ENCODE results near the gene POM121L2. TPM values are rescaled to one million over a fixed set of nuclear protein-coding genes. Genes with fewer than 3 reads are reported as not detected.
"Not testable (repeated sequence)": the region's sequence is repeated elsewhere in the genome, so short reads cannot be mapped to it uniquely, and the experiment has no call there.

POM121L2 gene
- total RNA-seq, 1 donor from 2014 or later, result not detected

GRCh38 chr6:27267857-27268434 lies 44.1 kb downstream of the POM121L2 start:
- Mint-ChIP-seq H3K4me1 (ENCODE audit: low read depth) (no peaks in the 10 kb centered on the region), H3K27me3 (ENCODE audit: insufficient read depth) (peaks cover 22% of the 10 kb centered on the region), H3K36me3 (ENCODE audit: low read depth) (no peaks in the 10 kb centered on the region), H3K4me3 (no peak overlapping the region), H3K9me3 (no peaks in the 10 kb centered on the region), H3K27ac (no peak overlapping the region)
- DNase-seq (ENCODE audit: low spot score), result no peak
- intact Hi-C loops (cut with micrococcal nuclease), result no loop called here

GRCh38 chr6:27267003-27267402 lies 45.1 kb downstream of the POM121L2 start:
- H3K36me3 Mint-ChIP-seq (ENCODE audit: low read depth); H3K27ac Mint-ChIP-seq; intact Hi-C loops (cut with micrococcal nuclease); H3K4me1 Mint-ChIP-seq (ENCODE audit: low read depth); H3K9me3 Mint-ChIP-seq; DNase-seq (ENCODE audit: low spot score); H3K4me3 Mint-ChIP-seq: not testable (repeated sequence)
- peaks cover 28% of the 10 kb centered on the region for H3K27me3 Mint-ChIP-seq (ENCODE audit: insufficient read depth)

- no peak for DNase-seq (ENCODE audit: low spot score)
- Mint-ChIP-seq H3K4me1 (ENCODE audit: low read depth) (no peaks in the 10 kb centered on the region), H3K4me3 (no peak overlapping the region), H3K27me3 (ENCODE audit: insufficient read depth) (peaks cover 35% of the 10 kb centered on the region), H3K27ac (no peak overlapping the region), H3K9me3 (no peaks in the 10 kb centered on the region), H3K36me3 (ENCODE audit: low read depth) (no peaks in the 10 kb centered on the region)
- intact Hi-C loops (cut with micrococcal nuclease), result no loop called here
Measured at GRCh38 chr6:27263886-27264285, 48.2 kb downstream of the POM121L2 start.

DNA sequence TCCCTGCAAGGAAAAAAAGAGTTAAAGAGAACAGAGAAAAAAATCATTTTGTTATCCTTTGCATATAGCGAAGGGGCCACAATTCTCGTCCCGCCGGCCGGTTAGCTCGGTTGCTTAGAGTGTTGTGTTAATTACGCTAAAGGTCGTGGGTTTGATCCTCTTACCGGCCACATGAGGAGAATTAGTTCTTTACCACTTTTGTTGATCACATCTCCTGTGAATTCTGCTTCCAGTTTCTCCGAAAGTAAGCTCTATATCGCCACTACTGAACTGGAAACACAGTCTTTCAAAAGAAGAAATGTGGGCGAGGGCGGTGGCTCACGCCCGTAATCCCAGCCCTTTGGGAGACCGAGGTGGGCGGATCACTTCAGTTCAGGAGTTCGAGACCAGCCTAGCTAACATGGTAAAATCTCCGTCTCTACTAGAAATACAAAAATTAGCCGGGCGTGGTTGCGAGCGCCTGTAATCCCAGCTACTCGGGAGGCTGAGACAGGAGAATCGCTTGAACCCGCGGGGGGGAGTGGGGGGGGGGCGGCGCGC lies 51.2 kb downstream of the POM121L2 start:
- H3K27me3 Mint-ChIP-seq (ENCODE audit: insufficient read depth), result peaks cover 34% of the 10 kb centered on the region
- intact Hi-C loops (cut with micrococcal nuclease), result no loop called here
- no peak overlapping the region for H3K27ac Mint-ChIP-seq
- no peak overlapping the region for H3K4me3 Mint-ChIP-seq
- H3K36me3 Mint-ChIP-seq (ENCODE audit: low read depth), result no peaks in the 10 kb centered on the region
- H3K9me3 Mint-ChIP-seq, result no peaks in the 10 kb centered on the region
- DNase-seq (ENCODE audit: low spot score), result no peak
- no peaks in the 10 kb centered on the region for H3K4me1 Mint-ChIP-seq (ENCODE audit: low read depth)

GRCh38 chr6:27260369-27260768 lies 51.7 kb downstream of the POM121L2 start:
- no peaks in the 10 kb centered on the region for H3K4me1 Mint-ChIP-seq (ENCODE audit: low read depth)
- no peak for DNase-seq (ENCODE audit: low spot score)
- intact Hi-C loops (cut with micrococcal nuclease), result no loop called here
- H3K27me3 Mint-ChIP-seq (ENCODE audit: insufficient read depth), result peaks cover 38% of the 10 kb centered on the region
- H3K9me3 Mint-ChIP-seq, result no peaks in the 10 kb centered on the region
- H3K36me3 Mint-ChIP-seq (ENCODE audit: low read depth), result no peaks in the 10 kb centered on the region
- no peak overlapping the region for H3K4me3 Mint-ChIP-seq
- H3K27ac Mint-ChIP-seq, result no peak overlapping the region

Other genes starting within 250 kb of the POM121L2 start
- gene PRSS16, start 64.6 kb downstream of the POM121L2 start, total RNA-seq, result 0.13 and 0.98 TPM in 2 replicates
- 0.37 and 0.44 TPM in 2 replicates for gene ZNF391, start 76.5 kb upstream of the POM121L2 start, total RNA-seq
- 7.6 and 8.0 TPM in 2 replicates for gene ZNF184, start 160.8 kb upstream of the POM121L2 start, total RNA-seq

Measured in activated T-helper 1 cell treated with anti-CD3 and anti-CD28 coated beads, Interleukin-12 subunit alpha, Interleukin-12 subunit beta, Interleukin-2, Interleukin-4 antibody, amounts not matched to agents 30 ng/mL and 10 ng/mL and 1 ng/mL, durations not matched to agents 14 hours and 24 hours and 36 hours (primary cell).